GM19239 (cell line): ENCODE data around the gene IFIT1B.
"Not testable (repeated sequence)": the region's sequence is repeated elsewhere in the genome, so short reads cannot be mapped to it uniquely, and the experiment has no call there.

ENCODE experiments used
- DNase-seq: peaks from one replicate; pipeline ENCODE4 v3.0.0; 2011; ENCODE audit warnings: low spot score; ENCODE audit not compliant: insufficient read length
- FAIRE-seq: peaks from 2 replicates; lab custom pipeline; 2011; peaks lifted over from hg19 to GRCh38; lab: Jason Lieb, UNC

The IFIT1B gene

DNA sequence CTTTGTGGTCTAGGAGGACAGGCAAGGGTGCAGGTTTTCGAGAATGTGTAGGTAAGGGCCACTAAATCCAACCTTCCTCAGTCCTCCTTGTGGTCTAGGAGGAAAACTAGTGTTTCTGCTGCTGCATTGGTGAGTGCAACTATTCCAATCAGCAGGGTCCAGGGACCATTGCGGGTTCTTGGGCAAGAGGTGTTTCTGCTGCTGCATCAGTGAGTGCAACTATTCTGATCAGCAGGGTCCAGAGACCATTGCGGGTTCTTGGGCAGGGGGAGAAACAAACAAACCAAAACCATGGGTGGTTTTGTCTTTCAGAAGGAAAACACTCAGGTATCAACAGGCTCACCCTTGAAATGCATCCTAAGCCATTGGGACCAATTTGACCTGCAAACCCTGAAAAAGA lies 29.9 kb downstream of the IFIT1B start:
- FAIRE-seq: not testable (repeated sequence)

DNA sequence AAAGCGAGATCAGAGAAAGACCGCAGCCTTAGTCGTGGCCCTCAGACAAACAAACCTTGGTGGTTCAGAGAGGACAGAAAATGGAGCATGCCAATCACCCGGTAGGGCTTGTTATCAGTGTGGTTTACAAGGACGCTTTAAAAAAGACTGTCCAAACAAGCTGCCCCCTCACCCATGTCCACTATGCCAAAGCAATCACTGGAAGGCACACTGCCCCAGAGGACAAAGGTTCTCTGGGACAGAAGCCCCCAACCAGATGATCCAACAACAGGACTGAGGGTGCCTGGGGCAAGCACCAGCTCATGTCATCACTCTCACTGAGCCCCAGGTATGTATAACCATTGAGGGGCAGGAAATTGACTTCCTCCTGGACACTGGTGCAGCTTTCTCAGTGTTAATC lies 31.4 kb downstream of the IFIT1B start:
- FAIRE-seq: not testable (repeated sequence)

More for the DNA sequence above, 29.9 kb downstream of the IFIT1B start:
- DNase-seq: not testable (repeated sequence)

DNA sequence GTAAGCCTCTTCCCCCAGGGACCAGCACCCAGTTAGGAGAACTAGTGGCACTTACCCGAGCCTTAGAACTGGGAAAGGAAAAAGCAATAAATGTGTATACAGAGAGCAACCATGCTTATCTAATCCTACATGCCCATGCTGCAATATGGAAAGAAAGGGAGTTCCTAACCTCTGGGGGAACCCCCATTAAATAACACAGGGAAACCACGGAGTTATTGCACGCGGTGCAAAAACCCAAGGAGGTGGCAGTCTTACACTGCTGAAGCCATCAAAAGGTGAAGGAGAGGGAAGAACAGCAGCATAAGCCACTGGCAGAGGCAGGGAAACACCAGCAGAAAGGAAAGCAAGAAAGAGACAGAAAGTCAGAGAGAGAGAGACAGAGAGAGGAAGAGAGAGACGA lies 32.7 kb downstream of the IFIT1B start:
- DNase-seq, FAIRE-seq: not testable (repeated sequence)

More for the DNA sequence above, 31.4 kb downstream of the IFIT1B start:
- not testable (repeated sequence) for DNase-seq

DNA sequence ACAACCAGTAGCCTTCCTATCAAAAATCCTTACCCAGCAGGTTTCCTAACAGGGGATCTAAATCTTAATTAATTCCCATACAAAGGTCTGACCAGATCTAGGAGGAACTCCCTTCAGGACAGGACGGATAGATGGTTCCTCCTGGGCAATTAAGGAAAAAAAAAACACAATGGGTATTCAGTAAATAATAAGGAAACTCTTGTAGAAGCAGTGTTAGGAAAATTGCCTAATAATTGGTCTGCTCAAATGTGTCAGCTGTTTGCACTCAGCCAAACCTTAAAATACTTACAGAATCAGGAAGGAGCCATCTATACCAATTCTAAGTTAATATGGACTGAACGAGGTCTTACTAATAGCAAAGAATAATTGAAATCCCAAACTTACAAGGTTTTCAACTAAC lies 33.3 kb downstream of the IFIT1B start:
- not testable (repeated sequence) for FAIRE-seq, DNase-seq

DNA sequence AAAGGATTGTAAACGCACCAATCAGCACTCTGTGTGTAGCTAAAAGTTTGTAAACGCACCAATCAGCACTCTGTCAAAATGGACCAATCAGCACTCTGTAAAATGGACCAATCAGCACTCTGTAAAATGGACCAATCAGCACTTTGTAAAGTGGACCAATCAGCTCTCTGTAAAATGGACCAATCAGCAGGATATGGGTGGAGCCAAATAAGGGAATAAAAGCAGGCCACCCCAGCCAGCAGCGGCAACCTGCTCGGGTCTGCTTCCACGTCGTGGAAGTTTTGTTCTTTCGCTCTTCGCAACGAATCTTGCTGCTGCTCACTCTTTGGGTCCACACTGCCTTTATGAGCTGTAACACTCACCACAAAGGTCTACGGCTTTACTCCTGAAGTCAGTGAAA lies 34.4 kb downstream of the IFIT1B start:
- not testable (repeated sequence) for DNase-seq, FAIRE-seq

DNA sequence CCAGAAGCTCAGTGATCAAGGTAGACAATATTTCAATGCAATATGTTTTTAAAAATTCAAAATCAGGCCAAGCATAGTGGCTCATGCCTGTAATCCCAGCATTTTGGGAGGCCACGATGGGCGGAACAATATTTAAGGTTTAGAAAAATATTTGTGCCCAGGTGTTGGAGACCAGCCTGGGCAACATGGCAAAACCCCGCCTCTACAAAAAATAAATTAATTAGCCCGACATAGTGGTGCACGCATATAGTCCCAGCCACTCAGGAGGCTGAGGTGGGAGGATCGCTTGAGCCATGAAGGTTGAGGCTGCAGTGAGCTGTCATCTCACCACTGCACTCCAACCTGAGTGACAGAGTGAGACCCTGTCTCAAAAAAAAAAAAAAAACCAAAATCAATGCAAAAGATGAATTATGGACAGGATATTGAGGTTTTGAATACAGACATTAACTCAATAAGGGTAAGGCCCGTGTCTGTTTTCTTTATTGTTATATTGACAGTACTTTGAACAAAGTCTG lies 35.6 kb downstream of the IFIT1B start:
- DNase-seq (no peak), FAIRE-seq (no peak)

DNA sequence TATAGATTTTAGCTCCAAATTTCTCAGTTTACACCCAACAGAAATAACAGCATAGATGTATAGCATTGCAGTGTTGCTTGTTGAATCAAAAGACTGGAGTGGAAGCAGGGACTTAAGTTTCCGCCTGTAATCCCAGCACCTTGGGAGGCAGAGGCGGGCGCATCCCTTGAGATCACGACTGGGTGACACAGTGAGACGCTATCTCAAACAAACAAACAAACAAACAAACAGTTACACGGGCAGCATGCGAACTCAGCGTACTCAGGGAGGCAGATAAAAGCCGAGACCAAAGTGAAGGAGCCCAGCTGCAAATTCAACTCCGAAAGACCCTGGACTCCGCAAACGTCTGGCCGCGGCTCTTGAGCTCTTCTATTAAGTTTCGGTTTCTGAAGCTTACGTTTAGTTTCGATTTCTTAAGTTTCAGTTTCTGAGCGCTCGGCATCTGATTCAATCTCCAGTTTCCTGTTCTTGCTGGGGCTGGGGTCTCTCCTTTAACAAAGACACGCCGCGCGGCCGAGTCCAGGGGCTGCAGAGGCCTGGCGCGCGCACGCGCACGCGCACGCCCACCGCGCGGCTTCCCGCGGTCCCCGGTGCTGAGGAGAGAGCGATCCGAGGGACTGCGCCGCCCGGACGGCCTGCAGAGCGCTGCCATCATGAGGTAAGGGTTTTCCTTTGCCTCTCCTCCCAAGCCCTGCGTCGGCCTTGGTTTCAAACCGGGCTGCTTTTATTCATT lies 36.5 kb downstream of the IFIT1B start, which contains the start of gene IFIT5:
Gene IFIT5, plus strand, starts transcription at position 423 of the 733 bp plus-strand sequence. Its CDS starts 231 bp downstream, at position 654.
- FAIRE-seq: peak; percentile 95
- peak; percentile 56 for DNase-seq

DNA sequence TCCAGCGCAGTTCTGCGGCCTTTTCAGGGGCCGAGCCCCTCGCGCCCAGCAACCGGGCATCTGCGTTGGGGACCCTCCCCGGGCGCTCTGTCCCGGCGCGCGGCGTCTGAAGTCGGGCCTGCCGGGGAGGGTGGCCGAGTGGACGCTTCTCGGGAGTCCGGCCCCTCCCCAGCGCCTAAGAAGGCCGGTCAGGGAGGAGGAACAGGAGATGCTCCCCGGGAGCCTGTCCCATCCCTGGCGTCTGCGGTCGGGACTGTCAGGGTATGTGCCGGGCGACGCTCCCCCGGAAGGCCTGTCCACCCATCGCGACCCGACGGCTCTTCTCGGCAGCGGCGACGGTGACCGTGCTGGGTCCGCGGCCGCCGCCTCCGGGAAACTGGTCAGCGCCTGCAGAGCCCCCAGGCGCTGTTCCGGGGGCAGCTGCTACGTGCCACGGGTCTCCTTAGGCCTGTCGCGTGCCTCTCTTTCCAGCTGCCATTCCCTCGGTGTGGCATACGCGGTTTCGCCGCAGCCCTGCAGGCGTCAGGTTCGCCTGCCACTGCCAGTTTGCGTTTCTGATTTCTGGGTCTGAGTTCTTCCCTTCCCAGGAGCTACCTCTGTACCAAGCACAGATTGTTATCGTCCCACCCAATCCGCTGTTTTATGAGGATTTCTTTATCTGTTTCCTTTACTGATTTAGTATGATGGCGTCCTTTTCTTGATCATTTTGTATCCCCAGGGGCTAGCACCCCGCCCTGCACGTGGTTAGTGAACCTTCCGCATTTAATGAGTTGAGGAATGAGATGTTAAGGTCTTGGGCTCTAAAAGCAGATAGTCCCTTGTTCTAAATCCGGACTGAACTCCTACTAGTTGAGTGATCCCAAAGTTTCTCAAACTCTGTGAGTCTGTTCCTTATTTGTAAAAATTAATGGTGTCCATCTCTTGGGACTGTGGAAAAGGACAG lies 37.3 kb downstream of the IFIT1B start:
- no peak for DNase-seq
- peak; percentile 82 for FAIRE-seq

DNA sequence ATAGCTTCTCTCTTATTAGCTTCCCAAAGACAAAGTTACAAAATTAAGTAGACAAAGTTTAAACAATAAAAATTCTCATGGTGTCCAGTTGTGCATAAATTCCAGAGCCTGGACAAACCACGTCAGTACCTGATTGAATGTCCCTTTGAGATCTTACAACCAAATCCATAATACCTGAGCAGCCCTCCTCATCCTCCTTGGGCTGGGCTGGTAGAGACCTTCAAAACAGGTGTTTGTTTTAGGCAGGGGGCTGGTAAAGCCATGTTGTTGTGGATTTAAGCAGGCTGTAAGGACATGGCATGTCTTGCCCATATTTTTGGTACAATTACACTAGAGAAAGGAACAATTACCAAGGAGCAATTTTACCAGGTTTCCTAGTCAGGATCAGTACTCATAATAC lies 38.6 kb downstream of the IFIT1B start:
- DNase-seq (no peak), FAIRE-seq (no peak)

DNA sequence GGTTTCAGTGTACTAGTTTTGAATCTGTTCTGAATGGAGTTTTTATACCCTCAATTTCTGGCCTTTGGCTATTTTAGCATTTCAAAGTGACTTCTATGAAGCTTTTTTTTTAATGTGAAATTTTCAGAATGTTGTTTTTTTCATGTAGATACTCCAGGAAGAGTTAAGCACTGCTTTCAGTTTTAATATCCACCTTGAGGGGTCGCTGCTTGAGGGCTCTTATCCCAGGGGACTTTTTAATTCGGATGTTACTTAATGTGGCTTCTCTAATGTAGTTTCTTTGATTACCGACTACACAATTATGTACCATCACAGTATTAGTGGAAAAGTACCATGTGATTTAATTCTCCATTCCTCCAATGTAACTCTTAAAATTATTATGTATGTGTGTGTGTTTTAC lies 41.7 kb downstream of the IFIT1B start:
- DNase-seq (no peak), FAIRE-seq (peak; percentile 80)

DNA sequence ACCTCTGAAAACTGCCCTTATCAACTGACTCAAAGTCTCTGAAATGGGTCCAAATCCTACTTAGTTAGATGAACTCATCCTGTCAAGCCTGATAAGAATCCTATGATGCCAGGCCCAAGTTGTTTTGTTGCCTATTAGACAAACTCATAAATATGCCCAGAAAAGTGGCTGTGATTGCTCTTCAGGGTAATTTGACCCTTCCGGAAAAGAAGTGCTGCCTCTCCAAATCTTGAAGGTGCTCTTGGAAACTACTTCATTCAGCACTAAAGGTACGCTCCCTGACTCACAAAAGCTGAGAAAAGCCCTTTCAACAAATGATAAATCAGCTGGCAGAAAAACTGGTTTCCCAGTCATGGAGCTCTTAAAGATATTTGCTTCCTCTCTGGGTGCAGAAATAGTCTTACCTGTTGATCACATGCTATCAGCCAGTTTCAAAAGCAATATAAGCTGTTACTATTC lies 43.2 kb downstream of the IFIT1B start:
- DNase-seq: no peak
- FAIRE-seq: no peak

DNA sequence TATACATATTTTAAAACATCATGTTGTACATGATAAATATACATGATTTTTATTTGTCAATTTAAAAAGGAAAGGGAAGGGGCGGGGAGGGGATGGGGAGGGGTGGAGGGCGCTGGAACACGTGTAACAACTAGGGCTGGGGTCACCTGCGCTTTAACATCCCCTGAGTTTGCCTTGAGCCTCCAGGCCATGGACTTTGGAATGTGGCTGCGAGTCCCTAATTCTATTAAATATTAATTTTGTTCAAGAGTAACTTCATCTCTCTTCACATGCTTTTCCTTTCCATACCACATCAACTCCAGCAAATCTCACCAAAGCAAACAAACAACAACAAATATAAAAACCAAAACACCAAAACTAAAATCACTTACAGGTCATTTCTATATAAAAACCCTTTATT lies 47.1 kb downstream of the IFIT1B start:
- DNase-seq (no peak), FAIRE-seq (no peak)

DNA sequence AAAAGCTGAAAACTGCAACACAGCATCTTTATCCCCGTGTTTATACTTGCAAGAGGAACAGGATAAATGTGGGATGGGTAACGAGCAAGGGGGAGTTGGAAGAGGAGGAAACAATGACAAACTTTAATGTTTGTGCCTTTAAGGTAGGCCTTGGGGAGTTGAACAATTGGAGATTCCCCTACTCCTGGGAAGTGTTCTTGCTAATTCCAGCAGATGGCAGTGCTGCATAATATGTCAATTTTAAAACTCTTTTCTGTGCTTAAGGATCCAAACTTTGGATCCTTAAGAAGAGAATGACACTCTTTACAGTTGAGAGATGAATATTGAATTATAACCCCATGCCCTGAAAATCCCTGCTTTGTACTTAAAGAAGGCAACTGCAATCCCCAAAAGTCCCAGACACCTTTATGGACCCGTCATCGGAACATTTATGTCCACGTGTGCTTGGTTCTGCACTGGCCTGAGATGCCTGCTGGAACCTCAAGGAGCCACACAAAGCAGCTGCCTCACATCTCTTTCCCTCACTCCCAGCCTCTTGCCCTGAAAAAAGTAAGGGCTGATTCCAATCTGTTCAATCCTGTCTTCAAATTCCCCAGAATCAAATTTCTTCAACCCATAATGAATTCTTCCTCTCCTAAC lies 48.5 kb downstream of the IFIT1B start:
- FAIRE-seq (peak; percentile 91), DNase-seq (peak; percentile 18)

DNA sequence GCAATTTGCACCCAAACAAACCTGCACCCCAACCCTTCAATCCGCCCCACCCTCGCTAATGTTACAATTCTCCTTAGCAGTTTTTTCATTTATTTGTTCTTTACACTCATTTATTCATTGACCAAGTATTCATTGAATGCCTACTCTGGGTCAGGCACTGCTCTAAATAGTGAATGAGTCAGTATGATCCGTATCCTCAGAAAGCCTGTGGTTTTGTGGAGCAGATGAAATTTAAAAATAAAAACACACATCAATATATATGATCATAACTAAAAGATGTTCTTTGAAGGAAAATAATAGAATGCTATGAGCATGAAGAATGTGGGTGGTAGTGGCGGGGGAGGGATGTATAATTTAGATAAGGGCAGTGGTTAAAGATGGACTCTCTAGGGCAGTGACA lies 49.8 kb downstream of the IFIT1B start:
- no peak for FAIRE-seq
- DNase-seq: no peak

DNA sequence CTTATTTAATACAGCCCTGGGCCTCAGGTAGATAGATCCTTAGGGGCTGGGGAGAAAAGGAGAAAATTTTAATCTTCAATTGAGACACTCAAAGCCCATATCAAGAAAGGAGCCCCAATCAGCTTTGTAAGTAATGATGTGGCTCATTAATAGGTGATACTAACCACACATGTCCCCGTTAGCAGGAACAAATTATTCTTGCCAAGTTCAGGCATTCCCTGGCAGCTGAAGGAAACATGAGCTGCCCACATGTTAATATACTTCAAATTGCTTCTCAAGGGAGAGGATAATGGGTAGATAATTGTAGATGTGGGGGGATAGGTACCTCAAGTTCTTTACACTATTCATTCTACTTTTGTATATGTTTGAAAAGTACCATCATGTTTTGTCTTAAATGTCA lies 51.0 kb downstream of the IFIT1B start:
- FAIRE-seq (no peak), DNase-seq (no peak)

DNA sequence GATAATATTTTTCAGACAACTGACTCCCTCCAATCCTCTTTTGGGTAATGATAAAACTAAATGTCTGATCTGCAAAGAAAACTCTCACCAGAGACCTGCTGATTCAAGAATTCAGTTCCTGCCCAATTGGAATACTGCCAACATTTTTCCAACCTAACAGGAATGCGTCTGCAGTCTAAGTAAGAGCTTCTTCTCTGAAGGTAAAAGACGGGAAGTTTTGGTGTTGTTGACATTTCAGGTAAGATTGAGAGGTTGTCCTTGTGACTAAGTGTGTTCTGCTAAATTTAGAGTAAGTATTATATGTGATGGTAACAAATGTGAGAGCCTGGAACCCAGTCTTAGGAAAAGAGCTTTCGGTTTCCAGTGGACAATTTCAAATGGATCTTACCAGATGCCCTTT lies 54.1 kb downstream of the IFIT1B start:
- DNase-seq (no peak), FAIRE-seq (peak; percentile 47)
